ENCODE measurements around the gene DUSP10.

Gene DUSP10

GRCh38 chr1:221687836-221688487 lies 53.9 kb downstream of the DUSP10 start:
- Histone ChIP-seq H3K27me3 (ENCODE audit: control insufficient read depth in 1 of 2, insufficient read depth in 2 of 2, low read length in 2 of 2) (no peaks in the 10 kb centered on the region), H3K27ac (ENCODE audit: low read depth, low read length) (no peak overlapping the region), H3K4me3 (ENCODE audit: low read depth in 1 of 2, low read length in 2 of 2) (no peak overlapping the region), H3K9me3 (ENCODE audit: low read length) (no peaks in the 10 kb centered on the region), H3K9ac (ENCODE audit: low read length) (no peak overlapping the region), H3K36me3 (ENCODE audit: insufficient read depth, low read length) (no peaks in the 10 kb centered on the region), H3K4me1 (ENCODE audit: insufficient read depth, low read length) (no peaks in the 10 kb centered on the region)

DNA sequence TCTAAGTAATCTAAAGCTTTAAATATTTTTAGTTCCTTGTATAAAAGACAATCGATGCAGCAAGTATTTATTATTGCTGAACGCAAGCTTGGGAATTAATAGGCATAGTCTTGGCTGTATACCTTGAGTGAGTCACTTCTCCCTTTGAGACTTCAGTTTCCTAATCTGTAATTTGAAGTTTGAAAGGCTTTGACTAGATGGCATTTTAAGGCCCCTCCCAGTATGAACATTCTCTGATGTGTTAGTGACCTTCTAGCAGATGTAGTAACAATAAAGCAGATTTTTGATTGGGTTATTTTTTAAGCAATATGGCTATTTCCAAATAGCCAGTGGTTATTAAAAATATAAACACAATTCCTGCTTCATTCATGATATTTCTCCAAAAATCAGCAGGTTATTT lies 58.2 kb downstream of the DUSP10 start:
- H3K4me1 ChIP-seq (ENCODE audit: insufficient read depth, low read length) = no peaks in the 10 kb centered on the region
- H3K36me3 ChIP-seq (ENCODE audit: insufficient read depth, low read length) = no peaks in the 10 kb centered on the region
- no peaks in the 10 kb centered on the region for H3K9me3 ChIP-seq (ENCODE audit: low read length)
- no peaks in the 10 kb centered on the region for H3K27me3 ChIP-seq (ENCODE audit: control insufficient read depth in 1 of 2, insufficient read depth in 2 of 2, low read length in 2 of 2)
- H3K4me3 ChIP-seq (ENCODE audit: low read depth in 1 of 2, low read length in 2 of 2) = no peak overlapping the region
- H3K9ac ChIP-seq (ENCODE audit: low read length) = no peak overlapping the region
- no peak overlapping the region for H3K27ac ChIP-seq (ENCODE audit: low read depth, low read length)

- Histone ChIP-seq H3K36me3 (ENCODE audit: insufficient read depth, low read length) (no peaks in the 10 kb centered on the region), H3K4me1 (ENCODE audit: insufficient read depth, low read length) (no peaks in the 10 kb centered on the region), H3K27ac (ENCODE audit: low read depth, low read length) (no peak overlapping the region), H3K9me3 (ENCODE audit: low read length) (no peaks in the 10 kb centered on the region), H3K4me3 (ENCODE audit: low read depth in 1 of 2, low read length in 2 of 2) (no peak overlapping the region), H3K9ac (ENCODE audit: low read length) (no peak overlapping the region), H3K27me3 (ENCODE audit: control insufficient read depth in 1 of 2, insufficient read depth in 2 of 2, low read length in 2 of 2) (no peaks in the 10 kb centered on the region)
Observed at GRCh38 chr1:221680085-221680484, 61.8 kb downstream of the DUSP10 start.

DNA sequence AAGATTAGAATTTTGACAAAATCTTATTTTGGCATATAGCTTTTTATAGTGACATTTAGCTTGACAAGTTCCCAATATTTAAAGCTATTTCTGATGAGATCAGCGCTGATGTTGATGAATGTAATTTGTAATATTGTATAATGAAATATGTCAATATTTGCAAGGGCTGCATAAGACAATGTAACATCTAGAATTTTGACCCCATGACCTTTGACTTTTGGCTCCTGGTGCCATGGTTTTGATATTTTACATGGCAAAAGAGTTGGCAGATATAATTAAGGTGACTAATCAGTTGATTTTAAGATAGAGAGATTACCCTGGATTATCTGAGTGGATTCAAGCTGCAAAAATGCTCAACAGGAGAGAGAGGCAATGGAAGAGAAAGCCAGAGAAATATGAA lies 63.9 kb downstream of the DUSP10 start:
- H3K9ac ChIP-seq (ENCODE audit: low read length) = no peak overlapping the region
- no peaks in the 10 kb centered on the region for H3K27me3 ChIP-seq (ENCODE audit: control insufficient read depth in 1 of 2, insufficient read depth in 2 of 2, low read length in 2 of 2)
- no peaks in the 10 kb centered on the region for H3K9me3 ChIP-seq (ENCODE audit: low read length)
- no peaks in the 10 kb centered on the region for H3K4me1 ChIP-seq (ENCODE audit: insufficient read depth, low read length)
- no peak overlapping the region for H3K27ac ChIP-seq (ENCODE audit: low read depth, low read length)
- H3K36me3 ChIP-seq (ENCODE audit: insufficient read depth, low read length) = no peaks in the 10 kb centered on the region
- no peak overlapping the region for H3K4me3 ChIP-seq (ENCODE audit: low read depth in 1 of 2, low read length in 2 of 2)

DNA sequence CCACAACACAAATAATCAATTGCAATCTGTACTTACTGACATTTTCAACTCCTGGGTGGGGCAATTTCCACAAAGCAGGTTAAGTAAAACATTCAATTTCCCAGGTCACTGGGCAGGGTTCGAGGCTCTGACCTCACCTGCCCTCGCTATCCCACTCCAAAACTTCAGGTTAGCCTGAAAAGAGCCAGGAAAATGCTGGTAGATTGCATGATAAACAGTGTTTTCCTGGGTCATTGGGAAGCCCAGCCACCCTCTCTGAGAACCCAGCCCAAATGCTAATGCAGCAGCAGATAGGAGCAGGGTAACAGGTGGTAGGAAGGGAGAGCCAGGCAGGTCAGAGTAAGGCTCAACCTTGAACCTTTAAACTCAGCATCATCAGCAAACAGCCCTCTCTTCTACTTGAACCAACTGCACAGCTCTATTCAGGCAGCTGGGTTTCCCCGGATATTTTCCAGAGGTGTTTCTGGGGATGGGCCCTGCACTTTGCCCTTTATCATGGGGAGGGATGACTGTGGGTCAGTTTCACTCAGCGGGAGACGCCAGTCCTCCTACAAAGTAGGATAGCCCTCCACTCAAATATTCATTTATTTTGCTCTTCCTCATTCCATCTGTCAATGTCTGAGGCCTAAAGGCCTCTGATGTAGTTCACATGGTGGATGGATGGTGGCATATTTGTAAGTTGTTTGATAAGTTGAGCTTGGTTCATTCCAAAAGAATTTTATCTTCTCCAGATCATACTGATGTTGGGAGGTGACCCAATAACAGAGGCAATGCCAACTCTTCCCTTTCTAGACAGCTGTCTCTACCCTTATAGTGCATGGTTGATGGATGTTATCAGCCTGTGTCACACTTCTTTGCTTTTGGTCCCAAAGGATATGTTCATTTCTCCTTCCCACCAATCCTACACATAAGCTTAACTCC lies 65.7 kb downstream of the DUSP10 start:
- H3K9ac ChIP-seq (ENCODE audit: low read length) = no peak overlapping the region

GRCh38 chr1:221672965-221673364 lies 68.9 kb downstream of the DUSP10 start:
- Histone ChIP-seq H3K9me3 (ENCODE audit: low read length) (no peaks in the 10 kb centered on the region), H3K36me3 (ENCODE audit: insufficient read depth, low read length) (no peaks in the 10 kb centered on the region), H3K4me1 (ENCODE audit: insufficient read depth, low read length) (no peaks in the 10 kb centered on the region), H3K4me3 (ENCODE audit: low read depth in 1 of 2, low read length in 2 of 2) (no peak overlapping the region), H3K27ac (ENCODE audit: low read depth, low read length) (no peak overlapping the region), H3K9ac (ENCODE audit: low read length) (no peak overlapping the region), H3K27me3 (ENCODE audit: control insufficient read depth in 1 of 2, insufficient read depth in 2 of 2, low read length in 2 of 2) (no peaks in the 10 kb centered on the region)

More for the DNA sequence above, 65.7 kb downstream of the DUSP10 start:
- H3K9me3 ChIP-seq (ENCODE audit: low read length) = no peaks in the 10 kb centered on the region
- H3K27me3 ChIP-seq (ENCODE audit: control insufficient read depth in 1 of 2, insufficient read depth in 2 of 2, low read length in 2 of 2) = no peaks in the 10 kb centered on the region
- H3K4me3 ChIP-seq (ENCODE audit: low read depth in 1 of 2, low read length in 2 of 2) = no peak overlapping the region
- no peak overlapping the region for H3K27ac ChIP-seq (ENCODE audit: low read depth, low read length)
- H3K36me3 ChIP-seq (ENCODE audit: insufficient read depth, low read length) = no peaks in the 10 kb centered on the region
- H3K4me1 ChIP-seq (ENCODE audit: insufficient read depth, low read length) = no peaks in the 10 kb centered on the region

DNA sequence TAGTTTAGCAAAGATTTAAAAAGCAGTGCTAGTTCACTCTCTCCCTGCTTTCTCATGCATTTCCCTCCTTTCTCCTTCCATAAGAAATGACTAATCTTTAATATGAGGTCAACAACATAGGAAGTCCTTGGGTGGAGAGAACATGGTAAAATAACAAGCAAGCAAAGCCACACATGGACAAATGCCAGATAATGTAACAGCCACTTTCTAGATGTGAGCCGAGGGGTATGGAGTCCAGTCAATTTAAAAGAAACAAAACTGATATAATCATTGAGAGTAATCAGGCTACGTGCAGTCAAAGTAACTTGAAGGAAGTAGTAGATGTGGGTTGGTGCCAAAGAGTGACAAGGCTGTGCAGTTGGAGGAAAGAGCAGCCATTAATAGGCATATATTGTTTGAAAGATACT lies 69.6 kb downstream of the DUSP10 start:
- Histone ChIP-seq H3K27ac (ENCODE audit: low read depth, low read length) (no peak overlapping the region), H3K27me3 (ENCODE audit: control insufficient read depth in 1 of 2, insufficient read depth in 2 of 2, low read length in 2 of 2) (no peaks in the 10 kb centered on the region), H3K4me3 (ENCODE audit: low read depth in 1 of 2, low read length in 2 of 2) (no peak overlapping the region), H3K4me1 (ENCODE audit: insufficient read depth, low read length) (no peaks in the 10 kb centered on the region), H3K9me3 (ENCODE audit: low read length) (no peaks in the 10 kb centered on the region), H3K36me3 (ENCODE audit: insufficient read depth, low read length) (no peaks in the 10 kb centered on the region), H3K9ac (ENCODE audit: low read length) (no peak overlapping the region)

- Histone ChIP-seq H3K4me3 (ENCODE audit: low read depth in 1 of 2, low read length in 2 of 2) (no peak overlapping the region), H3K27me3 (ENCODE audit: control insufficient read depth in 1 of 2, insufficient read depth in 2 of 2, low read length in 2 of 2) (no peaks in the 10 kb centered on the region), H3K9me3 (ENCODE audit: low read length) (no peaks in the 10 kb centered on the region), H3K4me1 (ENCODE audit: insufficient read depth, low read length) (no peaks in the 10 kb centered on the region), H3K36me3 (ENCODE audit: insufficient read depth, low read length) (no peaks in the 10 kb centered on the region), H3K27ac (ENCODE audit: low read depth, low read length) (no peak overlapping the region), H3K9ac (ENCODE audit: low read length) (no peak overlapping the region)
Observed at GRCh38 chr1:221670081-221670480, 71.8 kb downstream of the DUSP10 start.

GRCh38 chr1:221669441-221669840 lies 72.4 kb downstream of the DUSP10 start:
- H3K27me3 ChIP-seq (ENCODE audit: control insufficient read depth in 1 of 2, insufficient read depth in 2 of 2, low read length in 2 of 2) = no peaks in the 10 kb centered on the region
- H3K9me3 ChIP-seq (ENCODE audit: low read length) = no peaks in the 10 kb centered on the region
- no peaks in the 10 kb centered on the region for H3K4me1 ChIP-seq (ENCODE audit: insufficient read depth, low read length)
- H3K4me3 ChIP-seq (ENCODE audit: low read depth in 1 of 2, low read length in 2 of 2) = no peak overlapping the region
- H3K9ac ChIP-seq (ENCODE audit: low read length) = no peak overlapping the region
- H3K27ac ChIP-seq (ENCODE audit: low read depth, low read length) = no peak overlapping the region
- no peaks in the 10 kb centered on the region for H3K36me3 ChIP-seq (ENCODE audit: insufficient read depth, low read length)

GRCh38 chr1:221667504-221667903 lies 74.4 kb downstream of the DUSP10 start:
- Histone ChIP-seq H3K36me3 (ENCODE audit: insufficient read depth, low read length) (no peaks in the 10 kb centered on the region), H3K27me3 (ENCODE audit: control insufficient read depth in 1 of 2, insufficient read depth in 2 of 2, low read length in 2 of 2) (no peaks in the 10 kb centered on the region), H3K9me3 (ENCODE audit: low read length) (no peaks in the 10 kb centered on the region), H3K4me1 (ENCODE audit: insufficient read depth, low read length) (no peaks in the 10 kb centered on the region), H3K27ac (ENCODE audit: low read depth, low read length) (no peak overlapping the region), H3K4me3 (ENCODE audit: low read depth in 1 of 2, low read length in 2 of 2) (no peak overlapping the region), H3K9ac (ENCODE audit: low read length) (no peak overlapping the region)

GRCh38 chr1:221664253-221664652 lies 77.6 kb downstream of the DUSP10 start:
- no peaks in the 10 kb centered on the region for H3K27me3 ChIP-seq (ENCODE audit: control insufficient read depth in 1 of 2, insufficient read depth in 2 of 2, low read length in 2 of 2)
- no peak overlapping the region for H3K4me3 ChIP-seq (ENCODE audit: low read depth in 1 of 2, low read length in 2 of 2)
- H3K36me3 ChIP-seq (ENCODE audit: insufficient read depth, low read length) = no peaks in the 10 kb centered on the region
- no peak overlapping the region for H3K9ac ChIP-seq (ENCODE audit: low read length)
- no peak overlapping the region for H3K27ac ChIP-seq (ENCODE audit: low read depth, low read length)
- no peaks in the 10 kb centered on the region for H3K9me3 ChIP-seq (ENCODE audit: low read length)
- no peaks in the 10 kb centered on the region for H3K4me1 ChIP-seq (ENCODE audit: insufficient read depth, low read length)
